ENCODE measurements around the gene KCNAB1.

Gene KCNAB1

DNA sequence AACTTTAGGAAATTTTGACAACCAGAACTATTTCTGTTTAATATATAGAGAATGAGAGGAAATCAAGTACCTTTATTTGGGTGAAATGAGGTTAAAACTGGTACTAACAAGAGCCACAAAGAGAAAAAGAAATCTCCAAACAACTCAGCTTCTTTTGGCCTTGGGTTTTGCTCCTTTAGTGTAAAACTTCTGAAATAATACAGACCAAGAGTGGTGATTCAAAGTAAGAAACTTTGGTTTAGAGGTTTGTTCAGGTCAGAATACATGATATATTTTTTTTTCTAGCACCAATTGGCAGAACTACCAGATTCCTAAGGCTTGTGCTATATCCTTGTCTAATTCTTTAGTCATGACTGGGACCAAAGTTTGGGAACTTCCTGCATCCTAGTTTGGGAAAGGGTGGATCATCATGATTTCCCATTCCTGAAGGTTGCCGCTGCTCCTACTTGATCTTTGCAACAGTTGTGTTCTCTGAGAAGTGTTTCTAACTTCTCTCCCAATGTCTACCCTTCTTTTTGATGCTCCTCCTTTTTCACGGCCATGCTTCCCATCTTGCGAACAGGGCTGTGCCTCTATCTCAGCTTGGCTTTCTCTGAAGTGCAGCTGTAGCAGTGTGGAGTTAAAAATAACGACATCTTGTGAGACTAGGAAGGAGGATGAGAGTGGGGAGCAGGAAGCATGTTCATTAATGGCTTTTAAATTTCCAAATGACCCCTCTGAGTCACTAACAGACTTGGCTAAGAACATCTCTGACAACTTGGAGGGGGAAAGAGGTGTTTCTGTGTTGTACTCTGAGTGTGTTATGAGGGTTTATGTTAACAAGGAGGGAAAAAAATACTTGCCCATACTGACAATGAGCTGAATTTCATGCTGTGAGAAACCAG is 87.7 kb downstream of the KCNAB1 start:
- no peak overlapping the region for H3K4me3 ChIP-seq (ENCODE audit: low read length)
- DNase-seq (ENCODE audit: low read depth), result no peak
- TF ChIP-seq, protein P1, sequence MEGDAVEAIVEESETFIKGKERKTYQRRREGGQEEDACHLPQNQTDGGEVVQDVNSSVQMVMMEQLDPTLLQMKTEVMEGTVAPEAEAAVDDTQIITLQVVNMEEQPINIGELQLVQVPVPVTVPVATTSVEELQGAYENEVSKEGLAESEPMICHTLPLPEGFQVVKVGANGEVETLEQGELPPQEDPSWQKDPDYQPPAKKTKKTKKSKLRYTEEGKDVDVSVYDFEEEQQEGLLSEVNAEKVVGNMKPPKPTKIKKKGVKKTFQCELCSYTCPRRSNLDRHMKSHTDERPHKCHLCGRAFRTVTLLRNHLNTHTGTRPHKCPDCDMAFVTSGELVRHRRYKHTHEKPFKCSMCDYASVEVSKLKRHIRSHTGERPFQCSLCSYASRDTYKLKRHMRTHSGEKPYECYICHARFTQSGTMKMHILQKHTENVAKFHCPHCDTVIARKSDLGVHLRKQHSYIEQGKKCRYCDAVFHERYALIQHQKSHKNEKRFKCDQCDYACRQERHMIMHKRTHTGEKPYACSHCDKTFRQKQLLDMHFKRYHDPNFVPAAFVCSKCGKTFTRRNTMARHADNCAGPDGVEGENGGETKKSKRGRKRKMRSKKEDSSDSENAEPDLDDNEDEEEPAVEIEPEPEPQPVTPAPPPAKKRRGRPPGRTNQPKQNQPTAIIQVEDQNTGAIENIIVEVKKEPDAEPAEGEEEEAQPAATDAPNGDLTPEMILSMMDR (IDR thresholded peaks at IDR 0.05; ENCODE audit: insufficient read depth, low read depth, low read length, missing control alignments), result no peak

DNA sequence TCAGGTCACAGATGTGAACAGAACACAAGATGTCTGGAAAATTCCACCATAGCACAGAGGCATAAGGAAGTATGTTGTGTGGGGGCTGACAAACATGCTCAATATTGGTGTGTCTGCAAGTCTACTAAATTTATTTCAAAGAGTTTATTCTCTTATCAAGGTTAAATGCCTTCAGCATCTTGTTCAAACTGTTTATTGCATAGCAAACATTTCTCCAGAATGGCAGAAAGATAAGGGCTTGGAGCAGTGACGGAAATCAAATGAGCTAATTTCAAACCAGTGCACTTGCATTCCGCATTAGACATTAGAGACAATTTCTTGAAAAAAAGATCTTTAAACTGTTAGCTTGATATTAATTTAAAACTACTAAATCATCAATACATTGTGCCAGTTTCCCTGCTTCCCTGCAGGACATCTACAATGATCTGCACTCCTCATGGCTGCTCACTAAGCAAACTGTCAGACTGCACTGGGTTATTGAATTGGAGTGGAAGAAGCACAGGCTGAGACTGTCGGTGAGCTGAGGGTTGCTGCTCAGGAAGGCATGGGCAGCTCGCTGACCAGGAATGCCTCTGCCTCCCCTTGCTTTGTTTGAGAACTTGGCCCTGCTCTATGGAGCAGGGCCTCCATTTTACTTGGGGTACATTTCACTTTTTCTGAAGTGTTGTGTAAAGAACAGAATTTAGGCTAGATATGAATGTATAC is 89.4 kb downstream of the KCNAB1 start:
- no peak overlapping the region for H3K4me3 ChIP-seq (ENCODE audit: low read length)
- TF ChIP-seq, protein P1 (IDR thresholded peaks at IDR 0.05; ENCODE audit: insufficient read depth, low read depth, low read length, missing control alignments), result no peak
- DNase-seq (ENCODE audit: low read depth), result no peak

DNA sequence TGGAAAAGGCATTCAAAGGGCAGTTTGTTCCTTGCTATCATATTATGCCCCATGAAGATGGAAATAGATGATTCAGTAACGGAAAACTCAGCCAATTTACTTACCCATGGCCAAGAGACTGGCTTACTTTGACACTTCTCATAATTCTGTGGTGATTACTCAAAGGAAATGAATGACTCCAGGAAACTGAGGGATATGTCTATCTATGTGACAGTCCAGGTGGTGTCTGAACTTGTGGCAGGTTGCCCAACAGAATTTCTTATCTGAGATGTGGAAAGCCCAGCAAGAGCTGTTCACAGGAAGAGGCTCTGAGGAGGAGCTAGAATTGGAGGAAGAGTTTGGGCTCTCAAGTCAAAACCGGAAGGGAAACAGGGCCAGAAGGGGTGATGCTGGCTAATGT is 91.2 kb downstream of the KCNAB1 start:
- TF ChIP-seq, protein P1 (IDR thresholded peaks at IDR 0.05; ENCODE audit: insufficient read depth, low read depth, low read length, missing control alignments), result no peak
- no peak overlapping the region for H3K4me3 ChIP-seq (ENCODE audit: low read length)
- peak; percentile 95 for DNase-seq (ENCODE audit: low read depth)

- DNase-seq (ENCODE audit: low read depth), result no peak
- TF ChIP-seq, protein P1 (IDR thresholded peaks at IDR 0.05; ENCODE audit: insufficient read depth, low read depth, low read length, missing control alignments), result no peak
- H3K4me3 ChIP-seq (ENCODE audit: low read length), result no peak overlapping the region
Observed at GRCh38 chr3:156214676-156215075, 94.3 kb downstream of the KCNAB1 start.

DNA sequence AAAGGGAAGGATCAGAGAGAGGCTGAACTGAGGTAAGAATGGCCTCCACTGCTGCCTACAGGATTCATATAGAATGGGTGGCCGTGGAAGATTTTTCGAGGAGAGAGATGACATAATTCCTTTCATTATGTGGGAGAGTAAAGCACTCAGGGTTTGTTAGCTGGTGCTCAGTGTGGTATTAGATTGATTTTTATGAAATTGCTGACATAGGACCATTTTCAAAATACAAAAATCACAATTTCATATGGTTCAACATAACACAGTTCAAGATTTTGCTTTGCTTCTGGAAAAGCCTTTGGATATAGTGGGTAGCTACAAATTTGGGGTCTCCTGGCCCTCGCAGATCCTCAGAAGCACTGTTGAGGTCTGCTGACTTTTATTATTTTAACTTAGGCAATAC is 95.4 kb downstream of the KCNAB1 start:
- TF ChIP-seq, protein P1 (IDR thresholded peaks at IDR 0.05; ENCODE audit: insufficient read depth, low read depth, low read length, missing control alignments), result no peak
- DNase-seq (ENCODE audit: low read depth), result no peak
- H3K4me3 ChIP-seq (ENCODE audit: low read length), result no peak overlapping the region

DNA sequence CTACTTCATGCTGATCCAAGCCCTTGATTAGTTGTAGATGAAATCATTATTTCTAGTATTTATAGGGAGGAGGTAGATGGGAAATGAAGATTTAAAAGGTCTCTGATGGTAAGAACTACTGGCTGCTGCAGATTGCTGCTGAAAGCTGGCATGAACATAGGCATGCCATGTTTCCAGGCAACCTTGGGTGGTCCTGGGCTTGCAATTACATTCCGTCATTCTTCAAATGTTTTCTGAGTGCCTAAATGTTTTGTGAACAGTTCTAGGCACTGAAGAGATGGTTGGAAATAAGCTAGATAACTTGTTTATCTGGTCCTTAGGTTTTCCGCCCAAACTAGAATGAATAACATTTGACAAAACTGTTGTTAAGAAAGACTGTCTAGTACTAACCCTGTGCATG is 95.8 kb downstream of the KCNAB1 start:
- H3K4me3 ChIP-seq (ENCODE audit: low read length), result no peak overlapping the region
- TF ChIP-seq, protein P1 (IDR thresholded peaks at IDR 0.05; ENCODE audit: insufficient read depth, low read depth, low read length, missing control alignments), result no peak
- no peak for DNase-seq (ENCODE audit: low read depth)
